IMR-90 (cell line): ENCODE results near the gene OPHN1. TPM values are rescaled to one million over a fixed set of nuclear protein-coding genes. Genes with fewer than 3 reads are reported as not detected.

Experiments
- ATAC-seq: fragments of 200-7000 bp; cut with Tn5 transposase; 2 replicates; pipeline ENCODE4 v1.9.1; 2020; ENCODE audit warnings: low read depth, mild to moderate bottlenecking, moderate library complexity
- BruUV-seq: library from RNA; stranded (reverse); fragments of 400-500 nt; replicated peaks from 2 replicates; lab custom pipeline; 2021; lab: Mats Ljungman, UMichigan
- CTCF ChIA-PET: fragments of 300-600 bp; formaldehyde crosslinking; extraction: SDS; loops from one replicate; lab custom pipeline; 2021; ENCODE audit warnings: antibody characterized with exemption; lab: Yijun Ruan, JAX
- POLR2A ChIA-PET: fragments of 300-600 bp; sonication (Branson Sonifier 250); formaldehyde crosslinking; loops from one replicate; lab custom pipeline; 2022; ENCODE audit warnings: antibody characterized with exemption; ENCODE audit not compliant: unreplicated experiment; lab: Charles Lee
- DNase-seq: peaks from one replicate; pipeline ENCODE4 v3.0.0; 2013
- H2AFZ ChIP-seq: replicated peaks from 2 replicates; pipeline ENCODE3; 2013; ENCODE audit warnings: low read length, mild to moderate bottlenecking; ENCODE audit not compliant: poor library complexity
- H2AK5ac ChIP-seq: 2 replicates; pipeline ENCODE4 v1.6.1; 2013; ENCODE audit warnings: low read depth, low read length, inconsistent platforms
- H2AK9ac ChIP-seq: replicated peaks from 2 replicates; pipeline ENCODE3; 2013; ENCODE audit warnings: mild to moderate bottlenecking, low read depth, low read length, moderate library complexity; ENCODE audit not compliant: poor library complexity
- H2BK120ac ChIP-seq: 2 replicates; pipeline ENCODE4 v1.6.1; 2013; ENCODE audit warnings: low read depth, low read length, inconsistent platforms
- H2BK15ac ChIP-seq: 3 replicates; pipeline ENCODE4 v1.6.1; 2013; ENCODE audit warnings: low read depth, low read length, inconsistent platforms
- H2BK20ac ChIP-seq: 2 replicates; pipeline ENCODE4 v1.6.1; 2013; ENCODE audit warnings: low read depth, mild to moderate bottlenecking, inconsistent platforms, low read length, moderate library complexity
- H2BK5ac ChIP-seq: 2 replicates; pipeline ENCODE4 v1.6.1; 2013; ENCODE audit warnings: mild to moderate bottlenecking, low read depth, low read length, inconsistent platforms; ENCODE audit not compliant: poor library complexity, severe bottlenecking
- H3K14ac ChIP-seq: replicated peaks from 2 replicates; pipeline ENCODE4 v1.6.1; 2013; ENCODE audit warnings: low read depth, low read length, inconsistent platforms
- H3K18ac ChIP-seq: 2 replicates; pipeline ENCODE4 v1.6.1; 2013; ENCODE audit warnings: low read depth, low read length, control low read depth
- H3K23ac ChIP-seq: 2 replicates; pipeline ENCODE4 v1.6.1; 2013; ENCODE audit warnings: low read depth, low read length, inconsistent platforms
- H3K27ac ChIP-seq: 2 replicates; pipeline ENCODE4 v1.5.1; 2013; ENCODE audit warnings: mild to moderate bottlenecking, control low read depth, low read length; ENCODE audit not compliant: insufficient read depth
- H3K27me3 ChIP-seq: 2 replicates; pipeline ENCODE4 v1.6.1; 2013; ENCODE audit warnings: low read length; ENCODE audit not compliant: control insufficient read depth, insufficient read depth
- H3K36me3 ChIP-seq: 2 replicates; pipeline ENCODE4 v1.6.1; 2013; ENCODE audit warnings: low read length, mixed read lengths; ENCODE audit not compliant: control insufficient read depth, insufficient read depth
- H3K4ac ChIP-seq: 2 replicates; pipeline ENCODE4 v1.6.1; 2013; ENCODE audit warnings: low read depth, low read length, inconsistent platforms
- H3K4me1 ChIP-seq: 2 replicates; pipeline ENCODE4 v1.6.1; 2013; ENCODE audit warnings: low read length, mixed read lengths; ENCODE audit not compliant: control insufficient read depth, insufficient read depth
- H3K4me2 ChIP-seq: 2 replicates; pipeline ENCODE4 v1.6.1; 2013; ENCODE audit warnings: low read depth, mild to moderate bottlenecking, control low read depth, low read length, moderate library complexity
- H3K4me3 ChIP-seq: 2 replicates; pipeline ENCODE4 v1.5.1; 2013; ENCODE audit warnings: low read depth, mild to moderate bottlenecking, control low read depth, low read length, moderate library complexity; ENCODE audit not compliant: insufficient read depth
- H3K56ac ChIP-seq: 2 replicates; pipeline ENCODE4 v1.6.1; 2013; ENCODE audit warnings: low read length, inconsistent platforms; ENCODE audit not compliant: insufficient read depth; ENCODE audit errors: extremely low read depth
- H3K79me1 ChIP-seq, 2 experiments: 2 replicates each; pipeline ENCODE4 v1.6.1; 2013; ENCODE audit warnings: low read length in 2 of 2, inconsistent platforms in 1 of 2, low read depth in 1 of 2
- H3K9ac ChIP-seq: 2 replicates; pipeline ENCODE4 v1.6.1; 2013; ENCODE audit warnings: low read depth, low read length, control low read depth
- H3K9me1 ChIP-seq: 2 replicates; pipeline ENCODE4 v1.6.1; 2013; ENCODE audit warnings: low read length, inconsistent platforms; ENCODE audit not compliant: insufficient read depth
- H3K9me3 ChIP-seq: 2 replicates; pipeline ENCODE4 v1.6.1; 2013; ENCODE audit warnings: low read length; ENCODE audit not compliant: control insufficient read depth, insufficient read depth
- H4K20me1 ChIP-seq: 2 replicates; pipeline ENCODE4 v1.6.1; 2013; ENCODE audit warnings: low read length, inconsistent platforms; ENCODE audit not compliant: insufficient read depth
- H4K5ac ChIP-seq: 2 replicates; pipeline ENCODE4 v1.6.1; 2013; ENCODE audit warnings: mild to moderate bottlenecking, low read depth, low read length, control low read depth
- H4K8ac ChIP-seq, 2 experiments: 2 replicates each; pipeline ENCODE4 v1.6.1; 2013; ENCODE audit warnings: low read depth in 2 of 2, low read length in 2 of 2, control low read depth in 1 of 2, inconsistent platforms in 1 of 2
- H4K91ac ChIP-seq: 2 replicates; pipeline ENCODE4 v1.6.1; 2013; ENCODE audit warnings: low read depth, low read length, inconsistent platforms; ENCODE audit not compliant: insufficient read depth
- BHLHE40 ChIP-seq: fragments of 150-350 bp; IDR thresholded peaks from 2 replicates; pipeline ENCODE4 v1.6.1; 2016; ENCODE audit warnings: mild to moderate bottlenecking, low read depth, low read length
- CEBPB ChIP-seq: IDR thresholded peaks from 2 replicates; pipeline ENCODE4 v1.6.1; 2012; ENCODE audit warnings: low read depth, low read length, improper control_type of control experiment
- CHD1 ChIP-seq: IDR thresholded peaks from 2 replicates; pipeline ENCODE4 v1.6.1; 2012; ENCODE audit warnings: low read depth, low read length, improper control_type of control experiment
- CTCF ChIP-seq: conservative IDR thresholded peaks from 2 replicates; pipeline ENCODE4 v1.5.1; 2012; ENCODE audit warnings: mild to moderate bottlenecking, low read depth, low read length, improper control_type of control experiment
- ELK1 ChIP-seq: fragments of 150-350 bp; IDR thresholded peaks from 2 replicates; pipeline ENCODE4 v1.6.1; 2016; ENCODE audit warnings: low read depth, mild to moderate bottlenecking, low read length, moderate library complexity, borderline replicate concordance
- FOS ChIP-seq: fragments of 150-350 bp; IDR thresholded peaks from 2 replicates; pipeline ENCODE4 v1.6.1; 2016; ENCODE audit warnings: low read depth, low read length
- MAFK ChIP-seq: IDR thresholded peaks from 2 replicates; pipeline ENCODE4 v1.6.1; 2012; ENCODE audit warnings: low read depth, low read length, improper control_type of control experiment
- MAZ ChIP-seq: IDR thresholded peaks from 2 replicates; pipeline ENCODE4 v1.6.1; 2012; ENCODE audit warnings: low read depth, mild to moderate bottlenecking, low read length, improper control_type of control experiment, moderate library complexity, borderline replicate concordance
- MXI1 ChIP-seq: IDR thresholded peaks from 2 replicates; pipeline ENCODE4 v1.6.1; 2012; ENCODE audit warnings: low read depth, mild to moderate bottlenecking, low read length, moderate library complexity, borderline replicate concordance
- NFE2L2 ChIP-seq: fragments of 150-350 bp; IDR thresholded peaks from 2 replicates; pipeline ENCODE4 v1.6.1; 2016; ENCODE audit warnings: low read depth, mild to moderate bottlenecking, low read length
- POLR2A ChIP-seq: IDR thresholded peaks from 2 replicates; pipeline ENCODE4 v1.6.1; 2012; ENCODE audit warnings: mild to moderate bottlenecking, low read depth, low read length
- RAD21 ChIP-seq: IDR thresholded peaks from 2 replicates; pipeline ENCODE4 v1.6.1; 2012; ENCODE audit warnings: low read length, improper control_type of control experiment
- RCOR1 ChIP-seq: IDR thresholded peaks from 2 replicates; pipeline ENCODE4 v1.6.1; 2012; ENCODE audit warnings: mild to moderate bottlenecking, low read length, improper control_type of control experiment; ENCODE audit not compliant: insufficient replicate concordance
- RFX5 ChIP-seq: IDR thresholded peaks from 2 replicates; pipeline ENCODE4 v1.8.0; 2012; ENCODE audit warnings: low read depth, mild to moderate bottlenecking, low read length, moderate library complexity
- WGBS, 2 experiments: methylation state at CpG; one replicate each; pipeline versions ENCODE4 v1.1.5 to v1.1.7; 2013; ENCODE audit warnings: missing lambda C conversion rate in 2 of 2; ENCODE audit not compliant: insufficient read length in 1 of 2; ENCODE audit errors: extremely low coverage in 2 of 2; 5-methylcytosine and 5-hydroxymethylcytosine counted together
- dilution Hi-C: fragments of 300-500 bp; cut with HindIII; formaldehyde crosslinking; loops from one replicate; pipeline ENCODE4 v1.14.3; 2018; ENCODE audit warnings: low sequenced_read_pairs; ENCODE audit not compliant: unreplicated experiment
- in situ Hi-C: fragments of 300-500 bp; cut with MboI; formaldehyde crosslinking; loops from 3 replicates; pipeline ENCODE4 v1.14.3; 2019; ENCODE audit warnings: low sequenced_read_pairs, inconsistent platforms, mixed read lengths
- intact Hi-C: fragments of 100-400 bp; cut with micrococcal nuclease; formaldehyde crosslinking; loops from 2 replicates; pipeline ENCODE4 v1.10.0; 2022
- polyA plus RNA-seq, 3 experiments: library from polyadenylated mRNA; depleted of rRNA; stranded (reverse); fragments of >200 nt; gene quantifications; 2 replicates each; pipeline ENCODE4 v1.2.3, GENCODE V29; 2012; ENCODE audit warnings: low replicate concordance in 1 of 3
- total RNA-seq: library from RNA; depleted of rRNA; stranded (reverse); fragments of >200 nt; gene quantifications from 2 replicates; pipeline ENCODE4 v1.2.3, GENCODE V29; 2012
- TF ChIP-seq, protein P1 (sequence below): fragments of 150-350 bp; IDR thresholded peaks from 2 replicates; pipeline ENCODE4 v1.6.1; 2017; ENCODE audit warnings: mild to moderate bottlenecking, antibody characterized with exemption, low read length, low read depth

Gene OPHN1
- total and polyA plus RNA-seq, 2 of the 4 experiments (the other 2 are of a cell fraction) = 4.0 to 13.1 TPM

GRCh38 chrX:68179355-68179754, 253.9 kb downstream of the OPHN1 start:
- no peak for ATAC-seq

More at GRCh38 chrX:68179355-68179754, 253.9 kb downstream of the OPHN1 start:
- CTCF ChIA-PET = interaction anchor here (0.5 kb wide), 1 partner anchor 629 kb away, joined by 3 read pairs; no protein-coding TSS in a partner anchor
- Histone ChIP-seq H4K8ac (no peak overlapping the region), H3K27ac (no peak overlapping the region), H3K56ac (no peak overlapping the region), H2BK20ac (no peak overlapping the region), H3K36me3 (no peaks in the 10 kb centered on the region), H3K14ac (no peak overlapping the region), H3K23ac (no peak overlapping the region), H3K4me1 (0 out of 2 replicates have a peak, but pooled peaks cover 2% of the 10 kb centered on the region), H3K4me3 (no peak overlapping the region), H4K20me1 (no peaks in the 10 kb centered on the region), H3K4me2 (no peak overlapping the region), H4K91ac (no peak overlapping the region), H3K79me1 (no peaks in the 10 kb centered on the region), H2AK9ac (no peak overlapping the region), H3K27me3 (no peaks in the 10 kb centered on the region; the same call in 1 of the 2 replicates), H3K9me3 (no peaks in the 10 kb centered on the region), H4K5ac (no peak overlapping the region), H2BK120ac (no peak overlapping the region), H2BK15ac (no peak overlapping the region), H3K9ac (no peak overlapping the region), H3K18ac (no peak overlapping the region), H3K4ac (no peak overlapping the region), H3K9me1 (no peaks in the 10 kb centered on the region), H2AK5ac (no peak overlapping the region), H2BK5ac (no peak overlapping the region), H2AFZ (no peak overlapping the region)
- intact Hi-C loops = no loop called here
- no TSS peak for BruUV-seq
- no peak for DNase-seq
- no peak for TF ChIP-seq CEBPB
- TF ChIP-seq NFE2L2 = no peak
- TF ChIP-seq RFX5 = no peak
- no peak for TF ChIP-seq CTCF
- TF ChIP-seq MAZ = no peak
- TF ChIP-seq RCOR1 = no peak
- TF ChIP-seq POLR2A = no peak
- no peak for TF ChIP-seq MXI1
- no peak for TF ChIP-seq FOS
- no peak for TF ChIP-seq RAD21
- TF ChIP-seq, protein P1, sequence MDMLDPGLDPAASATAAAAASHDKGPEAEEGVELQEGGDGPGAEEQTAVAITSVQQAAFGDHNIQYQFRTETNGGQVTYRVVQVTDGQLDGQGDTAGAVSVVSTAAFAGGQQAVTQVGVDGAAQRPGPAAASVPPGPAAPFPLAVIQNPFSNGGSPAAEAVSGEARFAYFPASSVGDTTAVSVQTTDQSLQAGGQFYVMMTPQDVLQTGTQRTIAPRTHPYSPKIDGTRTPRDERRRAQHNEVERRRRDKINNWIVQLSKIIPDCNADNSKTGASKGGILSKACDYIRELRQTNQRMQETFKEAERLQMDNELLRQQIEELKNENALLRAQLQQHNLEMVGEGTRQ = no peak
- TF ChIP-seq ELK1 = no peak
- no peak for TF ChIP-seq BHLHE40
- no peak for TF ChIP-seq CHD1
- TF ChIP-seq MAFK = no peak
- dilution Hi-C loops = no loop called here
- no CpG with 5 or more reads among the region's 1 CpG for WGBS, 2 experiments
- in situ Hi-C loops = loop anchor here (25.0 kb wide), 2 partner anchors 533 to 1208 kb away; no protein-coding TSS in a partner anchor
- POLR2A ChIA-PET = no interaction called here
